ENCODE results near the gene MEOX1. TPM values are rescaled to one million over a fixed set of nuclear protein-coding genes. Genes with fewer than 3 reads are reported as not detected.

MEOX1 gene
- total and polyA plus RNA-seq, 4 donors: 0.26 to 1.2 (median 0.70) TPM

GRCh38 chr17:43658900-43659299 is 2.8 kb downstream of the MEOX1 start:
- Histone ChIP-seq H3K36me3 (ENCODE audit: control insufficient read depth in 4 of 4, insufficient read depth in 4 of 4, low read length in 4 of 4) (no peaks in the 10 kb centered on the region), H3K4me3 (no peak overlapping the region), H3K9ac (ENCODE audit: insufficient read depth in 1 of 2, low read length in 2 of 2) (no peak overlapping the region), H3K4me1 (ENCODE audit: control insufficient read depth in 5 of 5, insufficient read depth in 5 of 5, low read length in 5 of 5) (peaks cover 0 to 38% (median 0%) of the 10 kb centered on the region in 5 donors), H3K9me3 (ENCODE audit: control insufficient read depth in 4 of 4, insufficient read depth in 3 of 4, low read length in 3 of 4) (no peaks in the 10 kb centered on the region), H3K27me3 (ENCODE audit: control insufficient read depth in 3 of 3, insufficient read depth in 3 of 3, low read length in 2 of 3) (no peaks in the 10 kb centered on the region), H3K27ac (ENCODE audit: low read depth in 1 of 2, low read length in 1 of 2) (no peak overlapping the region)
- WGBS, 2 donors: 85 to 86% methylated on average over 9 of the region's 9 CpGs
- no peak for ATAC-seq (ENCODE audit: insufficient read depth, low FRiP score)
- peak in 1 of 3 donors; percentile 13 for DNase-seq
- no peak for TF ChIP-seq CTCF (IDR thresholded peaks at IDR 0.05; ENCODE audit: control extremely low read depth, extremely low read depth)

- no peaks in the 10 kb centered on the region for H3K36me3 ChIP-seq (ENCODE audit: control insufficient read depth in 4 of 4, insufficient read depth in 4 of 4, low read length in 4 of 4)
- WGBS, 2 donors: 13 to 30% methylated on average over 5 of the region's 5 CpGs
- no peak overlapping the region for H3K9ac ChIP-seq (ENCODE audit: insufficient read depth in 1 of 2, low read length in 2 of 2)
- H3K4me3 ChIP-seq: no peak overlapping the region
- no peak for TF ChIP-seq CTCF (IDR thresholded peaks at IDR 0.05; ENCODE audit: control extremely low read depth, extremely low read depth)
- DNase-seq (no peak), ATAC-seq (ENCODE audit: insufficient read depth, low FRiP score) (no peak)
- no peaks in the 10 kb centered on the region for H3K27me3 ChIP-seq (ENCODE audit: control insufficient read depth in 3 of 3, insufficient read depth in 3 of 3, low read length in 2 of 3)
- peaks cover 0 to 25% (median 0%) of the 10 kb centered on the region in 5 donors for H3K4me1 ChIP-seq (ENCODE audit: control insufficient read depth in 5 of 5, insufficient read depth in 5 of 5, low read length in 5 of 5)
- no peaks in the 10 kb centered on the region for H3K9me3 ChIP-seq (ENCODE audit: control insufficient read depth in 4 of 4, insufficient read depth in 3 of 4, low read length in 3 of 4)
- H3K27ac ChIP-seq (ENCODE audit: low read depth in 1 of 2, low read length in 1 of 2): no peak overlapping the region
Measured at GRCh38 chr17:43655693-43656255, 5.9 kb downstream of the MEOX1 start.

- Histone ChIP-seq H3K4me1 (ENCODE audit: control insufficient read depth in 5 of 5, insufficient read depth in 5 of 5, low read length in 5 of 5) (peaks cover 0 to 11% (median 0%) of the 10 kb centered on the region in 5 donors), H3K9ac (ENCODE audit: insufficient read depth in 1 of 2, low read length in 2 of 2) (no peak overlapping the region), H3K27ac (ENCODE audit: low read depth in 1 of 2, low read length in 1 of 2) (no peak overlapping the region), H3K36me3 (ENCODE audit: control insufficient read depth in 4 of 4, insufficient read depth in 4 of 4, low read length in 4 of 4) (no peaks in the 10 kb centered on the region), H3K9me3 (ENCODE audit: control insufficient read depth in 4 of 4, insufficient read depth in 3 of 4, low read length in 3 of 4) (no peaks in the 10 kb centered on the region), H3K27me3 (ENCODE audit: control insufficient read depth in 3 of 3, insufficient read depth in 3 of 3, low read length in 2 of 3) (no peaks in the 10 kb centered on the region), H3K4me3 (no peak overlapping the region)
- no peak for TF ChIP-seq CTCF (IDR thresholded peaks at IDR 0.05; ENCODE audit: control extremely low read depth, extremely low read depth)
- ATAC-seq (ENCODE audit: insufficient read depth, low FRiP score) (no peak), DNase-seq (no peak)
- WGBS, 2 donors: 78 to 91% methylated on average over 6 of the region's 6 CpGs
Measured at GRCh38 chr17:43652124-43652480, 9.6 kb downstream of the MEOX1 start.

- H3K27ac ChIP-seq (ENCODE audit: low read depth in 1 of 2, low read length in 1 of 2): no peak overlapping the region
- no peak for TF ChIP-seq CTCF (IDR thresholded peaks at IDR 0.05; ENCODE audit: control extremely low read depth, extremely low read depth)
- 79 to 91% methylated on average over 8 of the region's 8 CpGs for WGBS, 2 donors
Measured at GRCh38 chr17:43650471-43650870, 11.3 kb downstream of the MEOX1 start.

More at GRCh38 chr17:43650471-43650870, 11.3 kb downstream of the MEOX1 start:
- no peak for ATAC-seq (ENCODE audit: insufficient read depth, low FRiP score)
- DNase-seq: no peak
- peaks cover 0 to 17% (median 0%) of the 10 kb centered on the region in 5 donors for H3K4me1 ChIP-seq (ENCODE audit: control insufficient read depth in 5 of 5, insufficient read depth in 5 of 5, low read length in 5 of 5)
- no peaks in the 10 kb centered on the region for H3K36me3 ChIP-seq (ENCODE audit: control insufficient read depth in 4 of 4, insufficient read depth in 4 of 4, low read length in 4 of 4)
- no peak overlapping the region for H3K4me3 ChIP-seq
- peaks cover 0 to 3% (median 0%) of the 10 kb centered on the region in 3 donors for H3K27me3 ChIP-seq (ENCODE audit: control insufficient read depth in 3 of 3, insufficient read depth in 3 of 3, low read length in 2 of 3)
- no peaks in the 10 kb centered on the region for H3K9me3 ChIP-seq (ENCODE audit: control insufficient read depth in 4 of 4, insufficient read depth in 3 of 4, low read length in 3 of 4)
- no peak overlapping the region for H3K9ac ChIP-seq (ENCODE audit: insufficient read depth in 1 of 2, low read length in 2 of 2)
